HS-27A (cell line): ENCODE data around the gene MED15.

Experiments
- DNase-seq: peaks from one replicate; pipeline ENCODE4 v3.0.0-alpha.2; 2012; ENCODE audit warnings: low read depth, missing footprints

Gene MED15

DNA sequence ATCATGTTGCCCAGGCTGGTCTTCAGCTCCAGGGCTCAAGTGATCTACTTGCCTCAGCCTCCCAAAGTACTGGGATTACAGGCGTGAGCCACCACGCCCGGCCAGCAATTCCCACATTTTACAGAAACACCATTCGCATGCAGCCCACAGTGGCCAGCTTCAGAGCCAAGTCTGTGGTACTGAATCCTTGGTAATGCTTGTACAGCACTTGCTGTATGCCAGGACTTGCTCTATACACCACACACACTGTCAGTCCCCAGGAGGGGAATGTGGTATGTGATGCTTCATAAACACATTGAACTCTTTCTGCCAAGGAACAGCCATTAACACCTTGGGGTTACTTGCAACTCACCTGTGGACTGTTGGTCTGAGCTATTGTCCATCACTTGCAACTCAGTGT, 119.4 kb downstream of the MED15 start:
- no peak for DNase-seq

DNA sequence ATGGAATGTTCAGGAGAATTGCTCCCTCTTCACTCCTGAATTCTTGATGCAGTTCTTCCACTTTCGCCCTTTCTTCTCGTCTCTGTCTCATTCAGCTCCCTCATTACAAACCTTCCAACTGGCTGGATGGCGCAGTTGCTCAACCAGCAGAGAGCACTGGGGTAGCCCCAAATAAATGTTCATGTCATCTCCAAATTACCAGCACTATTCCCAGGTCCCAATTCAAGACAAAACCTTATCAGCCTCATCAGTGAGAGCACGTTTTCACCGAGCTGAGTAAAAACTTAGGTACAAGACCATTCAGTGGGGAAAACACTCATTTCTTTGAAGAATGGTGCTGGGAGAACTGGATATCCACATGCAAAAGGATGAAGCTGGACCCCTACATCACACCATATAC, 120.0 kb downstream of the MED15 start:
- no peak for DNase-seq

DNA sequence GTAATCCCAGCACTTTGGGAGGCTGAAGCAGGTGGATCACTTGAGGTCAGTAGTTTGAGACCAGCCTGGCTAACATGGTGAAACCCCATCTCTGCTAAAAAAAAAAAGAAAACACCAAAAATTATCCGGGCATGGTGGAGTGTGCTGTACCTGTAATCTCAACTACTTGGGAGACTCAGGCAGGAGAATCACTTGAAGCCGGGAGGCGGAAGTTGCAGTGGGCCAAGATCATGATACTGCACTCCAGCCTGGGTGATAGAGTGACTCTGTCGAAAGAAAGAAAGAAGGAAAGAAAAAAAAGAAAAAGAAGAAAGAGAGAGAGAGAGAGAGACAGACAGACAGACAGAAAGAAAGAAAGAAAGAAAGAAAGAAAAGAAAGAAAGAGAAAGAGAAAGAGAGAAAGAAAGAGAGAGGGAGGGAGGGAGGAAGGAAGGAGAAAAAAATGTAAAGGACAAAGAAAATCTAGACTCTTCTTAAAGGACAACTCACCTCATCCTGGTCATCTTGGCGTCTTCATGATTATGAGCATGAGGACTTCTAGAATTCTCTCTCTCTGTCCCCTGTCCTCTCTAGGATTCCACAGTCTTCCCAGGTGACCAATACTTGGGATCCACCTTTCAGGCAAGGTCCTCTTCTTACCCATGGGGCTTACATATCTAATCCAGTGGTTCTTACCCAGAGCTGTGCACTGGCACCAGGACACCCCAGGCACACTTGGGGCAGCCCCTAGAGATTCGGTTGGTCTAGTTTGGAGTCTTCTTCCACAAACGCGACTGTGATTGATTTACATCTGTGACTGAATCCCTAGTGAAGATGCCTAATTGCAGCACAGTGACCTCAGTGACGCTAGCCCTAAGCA, 120.9 kb downstream of the MED15 start:
- DNase-seq = no peak

DNA sequence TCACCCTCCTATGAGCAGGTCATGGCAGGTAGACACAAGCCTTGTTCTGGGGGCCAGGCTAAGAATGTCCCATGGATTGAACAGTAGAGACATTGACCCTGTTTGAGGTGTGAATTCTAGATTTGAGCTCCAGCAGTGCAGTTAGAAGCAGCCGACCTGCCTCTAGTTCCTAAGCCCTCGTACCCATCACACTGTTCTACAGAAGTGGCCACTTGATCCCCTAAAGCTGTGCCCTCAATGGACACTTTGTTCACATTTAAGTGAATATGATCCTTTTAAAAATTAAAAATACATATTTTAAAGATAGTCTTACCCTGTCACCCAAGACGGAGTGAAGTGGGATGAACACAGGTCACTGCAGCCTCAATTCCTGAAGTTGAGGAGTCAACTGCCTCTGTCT, 122.0 kb downstream of the MED15 start:
- no peak for DNase-seq

DNA sequence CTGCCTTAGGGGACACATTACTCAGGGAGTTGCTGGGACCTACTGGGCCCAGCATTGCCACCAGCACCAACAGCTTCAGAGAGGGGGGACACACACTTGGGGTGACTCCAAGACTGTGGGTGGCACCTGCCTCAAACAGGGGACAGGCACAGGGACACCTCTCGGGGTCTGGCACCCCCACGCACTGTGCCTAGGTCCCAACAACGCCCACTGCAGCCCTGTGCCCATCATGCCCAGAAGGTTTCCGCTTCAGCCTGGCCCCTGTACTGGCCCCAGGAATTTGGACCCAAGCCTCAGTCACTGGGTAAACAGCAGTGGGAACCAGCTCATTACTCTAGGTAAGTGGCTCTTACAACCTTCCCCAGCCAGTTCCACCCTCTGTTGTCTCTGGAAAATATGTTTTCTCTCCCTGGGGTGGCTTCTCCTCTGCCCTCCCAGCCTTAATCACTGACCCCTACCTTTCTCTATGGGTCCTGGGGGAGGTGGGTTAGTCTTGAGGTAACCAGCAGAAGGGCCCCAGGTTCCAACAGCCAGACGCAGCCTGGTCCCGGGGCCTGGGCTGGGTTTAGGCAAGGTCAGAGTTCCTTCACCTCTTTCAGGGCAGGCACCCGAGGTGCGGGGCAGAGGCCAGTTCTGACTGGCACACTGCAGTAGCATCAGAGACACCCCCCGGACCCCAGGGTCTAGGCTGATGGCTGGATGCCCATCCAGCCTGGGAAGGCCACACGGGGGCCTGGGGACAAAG, 123.6 kb downstream of the MED15 start:
- no peak for DNase-seq

DNA sequence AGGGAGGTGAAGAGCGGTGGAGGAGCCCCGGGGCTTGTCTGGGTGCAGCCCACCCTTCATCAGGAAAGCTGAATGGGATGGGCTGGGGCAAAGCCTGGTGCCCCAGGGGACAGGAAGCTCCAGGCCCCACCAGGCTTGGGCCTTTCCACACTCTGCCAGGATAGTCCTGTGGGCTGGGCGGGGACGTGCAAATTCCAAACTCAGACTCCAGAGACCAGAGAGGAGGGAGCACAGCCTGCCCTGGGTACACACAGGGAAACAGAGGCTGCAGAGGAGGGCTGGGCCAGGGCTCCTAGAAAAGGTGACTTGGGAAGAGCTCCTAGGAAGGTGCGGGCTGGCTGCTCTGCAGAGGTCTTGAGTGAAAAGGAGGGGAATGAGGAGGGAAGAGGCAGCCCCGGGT, 124.7 kb downstream of the MED15 start:
- no peak for DNase-seq

DNA sequence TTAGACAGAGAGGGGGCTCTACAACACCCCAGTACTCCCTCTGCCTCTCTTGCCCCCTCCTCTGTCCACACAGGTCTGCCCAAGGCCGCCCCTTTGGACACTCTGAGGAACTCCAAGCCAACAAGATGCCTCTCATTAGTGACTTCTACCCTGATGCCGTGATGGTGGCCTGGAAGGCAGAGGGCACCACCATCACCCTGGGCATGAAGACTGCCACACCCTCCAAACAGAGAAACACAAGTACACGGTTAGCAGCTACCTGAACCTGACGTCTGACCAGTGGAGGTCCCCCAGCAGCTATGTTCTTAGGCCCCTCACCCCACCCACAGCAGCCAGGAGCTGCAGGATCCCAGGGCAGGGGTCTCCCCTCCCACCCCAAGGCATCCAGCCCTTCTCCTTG, 125.1 kb downstream of the MED15 start:
- no peak for DNase-seq

DNA sequence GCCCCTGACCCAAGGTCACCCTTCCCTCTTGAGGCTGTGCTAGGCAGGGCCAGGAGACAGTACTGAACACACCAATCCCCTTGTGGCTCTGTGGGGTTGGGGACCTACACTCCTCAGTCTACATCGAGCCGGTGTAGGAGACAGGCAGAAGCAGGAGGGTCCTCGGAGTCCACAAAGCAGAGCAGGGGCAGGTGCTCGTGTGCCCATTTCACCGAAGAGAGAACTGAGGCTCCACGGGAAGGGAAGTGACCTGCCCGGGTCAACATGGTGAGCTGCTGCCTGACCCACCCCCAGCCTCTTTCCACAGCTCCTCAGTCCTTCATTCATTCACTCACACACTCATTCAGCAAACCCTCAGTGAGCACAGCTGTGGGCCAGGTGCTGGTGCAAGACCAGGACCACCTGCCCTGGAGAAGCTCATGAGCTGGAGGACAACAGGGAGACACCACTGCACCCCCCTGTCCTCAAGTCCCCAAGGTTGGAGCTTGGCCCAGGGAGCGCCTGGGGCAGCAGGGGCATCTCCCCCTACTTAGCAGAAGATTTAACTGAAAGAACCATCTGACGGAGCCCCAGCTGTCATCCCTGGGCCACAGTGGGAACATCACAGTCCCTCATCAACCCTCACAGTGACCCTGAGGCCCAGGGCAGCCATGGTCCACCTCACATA, 127.3 kb downstream of the MED15 start:
- DNase-seq = no peak

DNA sequence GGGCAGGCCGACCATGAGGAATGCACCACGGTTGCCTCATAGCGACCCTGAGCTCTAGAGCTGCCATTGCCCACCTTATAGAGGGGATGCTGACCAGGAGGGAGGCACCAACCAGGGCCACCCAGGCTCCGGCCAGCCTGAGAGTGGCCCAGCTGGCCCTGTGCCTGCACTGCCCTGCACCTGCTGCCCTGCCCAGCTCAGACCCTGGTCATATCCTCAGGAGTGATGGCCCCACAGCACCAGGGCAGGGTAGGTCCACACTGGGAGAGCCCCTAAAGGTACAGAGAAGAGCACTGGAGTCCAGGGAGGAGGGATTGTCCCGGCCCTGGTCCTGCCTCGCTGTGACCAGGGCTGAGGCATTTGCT, 127.8 kb downstream of the MED15 start:
- DNase-seq = no peak

DNA sequence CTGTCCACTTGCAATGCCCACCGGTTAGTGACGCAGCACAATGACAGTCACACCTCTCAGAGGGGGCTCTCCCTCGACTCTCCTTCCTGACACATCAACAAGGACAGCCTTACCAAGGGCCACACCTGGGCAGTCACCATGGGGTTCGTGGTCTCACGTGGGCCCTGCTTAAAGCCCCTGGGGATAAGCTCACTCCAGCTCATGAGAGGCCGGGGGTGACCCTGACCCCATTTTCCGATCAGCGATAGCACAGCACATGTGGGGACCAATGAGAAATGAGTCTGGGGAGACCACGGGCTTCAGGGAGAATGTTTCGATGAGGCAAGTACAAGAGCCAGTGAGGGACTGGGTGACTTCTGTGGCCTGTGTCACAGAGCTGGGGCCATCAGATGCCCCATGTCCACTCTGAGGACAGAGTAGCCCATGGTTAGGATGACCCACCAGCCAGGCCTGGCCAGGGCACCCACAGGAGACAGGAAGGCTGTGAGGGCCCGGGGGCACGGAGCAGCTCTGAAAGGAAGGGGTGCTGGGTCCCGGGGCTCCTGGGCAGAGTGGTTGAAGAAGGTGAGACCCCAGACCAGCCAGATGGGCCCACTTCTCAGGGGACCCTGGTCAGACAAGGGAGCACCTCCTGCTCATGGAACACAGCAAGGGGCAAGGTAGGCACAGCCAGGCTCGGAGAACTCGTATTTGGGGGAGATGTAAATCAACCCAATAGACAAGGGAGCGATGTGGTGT, 128.8 kb downstream of the MED15 start:
- DNase-seq = no peak

DNA sequence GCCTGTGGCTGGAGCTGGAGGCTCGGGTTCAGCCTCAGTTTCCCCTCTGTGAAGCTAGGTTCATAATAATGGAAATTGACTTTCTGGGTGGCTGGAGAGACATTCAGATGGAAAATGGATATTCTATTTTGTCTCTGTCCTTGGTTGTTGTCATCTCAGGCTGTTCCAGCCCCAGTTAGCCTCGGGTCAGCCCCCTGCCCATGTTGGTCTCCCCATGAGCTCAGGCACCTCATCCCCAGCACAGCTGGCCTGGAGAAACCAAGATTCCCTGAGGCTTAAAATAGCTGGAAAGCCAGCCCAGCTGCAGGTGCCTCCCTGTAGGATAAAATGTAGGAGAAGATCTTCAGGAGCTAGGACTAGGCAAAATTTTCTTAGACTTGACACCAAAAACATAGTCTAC, 129.5 kb downstream of the MED15 start:
- no peak for DNase-seq
